ENCODE data around the gene SDK1. TPM values are rescaled to one million over a fixed set of nuclear protein-coding genes. Genes with fewer than 3 reads are reported as not detected.

Gene SDK1
- total RNA-seq, 1 donor from 2014 or later = 4.3 TPM

- Mint-ChIP-seq H3K4me1 (ENCODE audit: unreplicated experiment) (peaks cover 11% of the 10 kb centered on the region), H3K27me3 (ENCODE audit: unreplicated experiment) (peaks cover 22% of the 10 kb centered on the region), H3K36me3 (ENCODE audit: low read depth, unreplicated experiment) (peaks cover 3% of the 10 kb centered on the region), H3K27ac (ENCODE audit: unreplicated experiment) (no peak overlapping the region), H3K4me3 (ENCODE audit: unreplicated experiment) (no peak overlapping the region), H3K9me3 (ENCODE audit: unreplicated experiment) (no peaks in the 10 kb centered on the region)
- no peak for DNase-seq (ENCODE audit: low spot score)
- no peak for TF ChIP-seq CTCF (IDR thresholded peaks at IDR 0.05; ENCODE audit: unreplicated experiment)
Measured at GRCh38 chr7:4145576-4145975, 844.5 kb downstream of the SDK1 start.

GRCh38 chr7:4147926-4148620 lies 847.0 kb downstream of the SDK1 start:
- Mint-ChIP-seq H3K27me3 (ENCODE audit: unreplicated experiment) (peaks cover 14% of the 10 kb centered on the region), H3K9me3 (ENCODE audit: unreplicated experiment) (peaks cover 5% of the 10 kb centered on the region), H3K4me1 (ENCODE audit: unreplicated experiment) (peaks cover 11% of the 10 kb centered on the region), H3K36me3 (ENCODE audit: low read depth, unreplicated experiment) (peaks cover 3% of the 10 kb centered on the region), H3K27ac (ENCODE audit: unreplicated experiment) (no peak overlapping the region), H3K4me3 (ENCODE audit: unreplicated experiment) (no peak overlapping the region)
- no peak for TF ChIP-seq CTCF (IDR thresholded peaks at IDR 0.05; ENCODE audit: unreplicated experiment)
- DNase-seq (ENCODE audit: low spot score) = no peak

- H3K9me3 Mint-ChIP-seq (ENCODE audit: unreplicated experiment) = peaks cover 8% of the 10 kb centered on the region
- H3K27ac Mint-ChIP-seq (ENCODE audit: unreplicated experiment) = no peak overlapping the region
- H3K27me3 Mint-ChIP-seq (ENCODE audit: unreplicated experiment) = peaks cover 13% of the 10 kb centered on the region
- no peak overlapping the region for H3K4me3 Mint-ChIP-seq (ENCODE audit: unreplicated experiment)
- TF ChIP-seq CTCF (IDR thresholded peaks at IDR 0.05; ENCODE audit: unreplicated experiment) = no peak
- no peak for DNase-seq (ENCODE audit: low spot score)
- peaks cover 10% of the 10 kb centered on the region for H3K4me1 Mint-ChIP-seq (ENCODE audit: unreplicated experiment)
- H3K36me3 Mint-ChIP-seq (ENCODE audit: low read depth, unreplicated experiment) = peaks cover 6% of the 10 kb centered on the region
Measured at GRCh38 chr7:4149236-4149635, 848.2 kb downstream of the SDK1 start.

- Mint-ChIP-seq H3K9me3 (ENCODE audit: unreplicated experiment) (peaks cover 10% of the 10 kb centered on the region), H3K4me1 (ENCODE audit: unreplicated experiment) (peaks cover 7% of the 10 kb centered on the region), H3K27ac (ENCODE audit: unreplicated experiment) (no peak overlapping the region), H3K4me3 (ENCODE audit: unreplicated experiment) (no peak overlapping the region), H3K36me3 (ENCODE audit: low read depth, unreplicated experiment) (peaks cover 8% of the 10 kb centered on the region), H3K27me3 (ENCODE audit: unreplicated experiment) (peaks cover 10% of the 10 kb centered on the region)
- no peak for TF ChIP-seq CTCF (IDR thresholded peaks at IDR 0.05; ENCODE audit: unreplicated experiment)
- no peak for DNase-seq (ENCODE audit: low spot score)
Measured at GRCh38 chr7:4149645-4150044, 848.6 kb downstream of the SDK1 start.

GRCh38 chr7:4150731-4151130 lies 849.7 kb downstream of the SDK1 start:
- no peak overlapping the region for H3K27ac Mint-ChIP-seq (ENCODE audit: unreplicated experiment)
- H3K36me3 Mint-ChIP-seq (ENCODE audit: low read depth, unreplicated experiment) = peaks cover 8% of the 10 kb centered on the region
- peaks cover 10% of the 10 kb centered on the region for H3K27me3 Mint-ChIP-seq (ENCODE audit: unreplicated experiment)
- no peak for TF ChIP-seq CTCF (IDR thresholded peaks at IDR 0.05; ENCODE audit: unreplicated experiment)
- no peak overlapping the region for H3K4me3 Mint-ChIP-seq (ENCODE audit: unreplicated experiment)
- no peaks in the 10 kb centered on the region for H3K4me1 Mint-ChIP-seq (ENCODE audit: unreplicated experiment)
- DNase-seq (ENCODE audit: low spot score) = no peak
- H3K9me3 Mint-ChIP-seq (ENCODE audit: unreplicated experiment) = peaks cover 10% of the 10 kb centered on the region

Measured in endothelial cell (in vitro differentiated cells).